Measurements from ENCODE around the gene SDHB.

SDHB gene

GRCh38 chr1:17082761-17083160 is 28.9 kb upstream of the SDHB start:
- Histone ChIP-seq H3K4me3 (replicated peaks; ENCODE audit: insufficient read depth, low read length) (no peak overlapping the region), H3K27ac (replicated peaks) (no peak overlapping the region), H3K27me3 (ENCODE audit: insufficient read depth, poor library complexity, severe bottlenecking) (no peaks in the 10 kb centered on the region)
- TF ChIP-seq REST (IDR thresholded peaks at IDR 0.05; ENCODE audit: insufficient replicate concordance, low read depth) (no peak), POLR2AphosphoS5 (IDR thresholded peaks at IDR 0.05; ENCODE audit: low read depth) (no peak), GABPA (IDR thresholded peaks at IDR 0.05; ENCODE audit: low read depth) (no peak), CTCF (IDR thresholded peaks at IDR 0.05; ENCODE audit: insufficient read depth, low read length) (no peak), SPI1 (IDR thresholded peaks at IDR 0.05; ENCODE audit: borderline replicate concordance, low read depth) (no peak)
- no peak for DNase-seq (ENCODE audit: low read depth in 1 of 2, low spot score in 1 of 2)

- DNase-seq (ENCODE audit: low read depth in 1 of 2, low spot score in 1 of 2), result no peak
- Histone ChIP-seq H3K4me3 (replicated peaks; ENCODE audit: insufficient read depth, low read length) (no peak overlapping the region), H3K27me3 (ENCODE audit: insufficient read depth, poor library complexity, severe bottlenecking) (no peaks in the 10 kb centered on the region), H3K27ac (replicated peaks) (peak overlapping the region; percentile 11)
- TF ChIP-seq REST (IDR thresholded peaks at IDR 0.05; ENCODE audit: insufficient replicate concordance, low read depth), result no peak
- TF ChIP-seq SPI1 (IDR thresholded peaks at IDR 0.05; ENCODE audit: borderline replicate concordance, low read depth), result no peak
- no peak for TF ChIP-seq GABPA (IDR thresholded peaks at IDR 0.05; ENCODE audit: low read depth)
- no peak for TF ChIP-seq CTCF (IDR thresholded peaks at IDR 0.05; ENCODE audit: insufficient read depth, low read length)
- TF ChIP-seq POLR2AphosphoS5 (IDR thresholded peaks at IDR 0.05; ENCODE audit: low read depth), result no peak
Observed at GRCh38 chr1:17081439-17081838, 27.6 kb upstream of the SDHB start.

- TF ChIP-seq POLR2AphosphoS5 (IDR thresholded peaks at IDR 0.05; ENCODE audit: low read depth) (no peak), REST (IDR thresholded peaks at IDR 0.05; ENCODE audit: insufficient replicate concordance, low read depth) (no peak), SPI1 (IDR thresholded peaks at IDR 0.05; ENCODE audit: borderline replicate concordance, low read depth) (no peak), GABPA (IDR thresholded peaks at IDR 0.05; ENCODE audit: low read depth) (no peak)
- no peaks in the 10 kb centered on the region for H3K27me3 ChIP-seq (ENCODE audit: insufficient read depth, poor library complexity, severe bottlenecking)
- DNase-seq (ENCODE audit: low read depth in 1 of 2, low spot score in 1 of 2), result no peak
- no peak overlapping the region for H3K27ac ChIP-seq (replicated peaks)
- H3K4me3 ChIP-seq (replicated peaks; ENCODE audit: insufficient read depth, low read length), result no peak overlapping the region
Observed at GRCh38 chr1:17080880-17081279, 27.0 kb upstream of the SDHB start.

All from HL-60 (cell line).